Hepatocyte (in vitro differentiated cells): ENCODE data around the gene SLC6A11. TPM values are rescaled to one million over a fixed set of nuclear protein-coding genes. Genes with fewer than 3 reads are reported as not detected.
A peak's percentile ranks its signal among the peaks of the same experiment; 100 is the strongest.

Experiments
- DNase-seq: peaks from one replicate; pipeline ENCODE4 v3.0.0-alpha.2; 2016; ENCODE audit warnings: low spot score
- H2AFZ ChIP-seq: fragments of 200-600 bp; sonication (generic); 2 replicates; pipeline ENCODE4 v1.6.0; 2016; ENCODE audit warnings: antibody characterized with exemption, mild to moderate bottlenecking
- H3K27ac ChIP-seq: fragments of 200-600 bp; sonication (generic); 2 replicates; pipeline ENCODE4 v1.5.1; 2016; ENCODE audit warnings: mild to moderate bottlenecking
- H3K27me3 ChIP-seq: fragments of 200-600 bp; sonication (generic); 2 replicates; pipeline ENCODE4 v1.6.1; 2016
- H3K36me3 ChIP-seq: fragments of 200-600 bp; sonication (generic); replicated peaks from 2 replicates; pipeline ENCODE4 v1.5.1; 2016; ENCODE audit warnings: low read depth; ENCODE audit not compliant: insufficient read depth
- H3K4me1 ChIP-seq: fragments of 200-600 bp; sonication (generic); 2 replicates; pipeline ENCODE4 v1.5.1; 2016; ENCODE audit warnings: mild to moderate bottlenecking, moderate library complexity; ENCODE audit not compliant: insufficient read depth
- H3K4me2 ChIP-seq: fragments of 200-600 bp; sonication (generic); 2 replicates; pipeline ENCODE4 v1.6.0; 2016
- H3K4me3 ChIP-seq: fragments of 200-600 bp; sonication (generic); 2 replicates; pipeline ENCODE4 v1.5.1; 2016; ENCODE audit warnings: mild to moderate bottlenecking
- H3K79me2 ChIP-seq: fragments of 200-600 bp; sonication (generic); 2 replicates; pipeline ENCODE4 v1.6.0; 2017; ENCODE audit warnings: mild to moderate bottlenecking
- H3K9me2 ChIP-seq: fragments of 200-600 bp; sonication (generic); replicated peaks from 2 replicates; pipeline ENCODE4 v1.6.0; 2017; ENCODE audit warnings: mild to moderate bottlenecking; ENCODE audit not compliant: insufficient read depth
- H3K9me3 ChIP-seq: fragments of 200-600 bp; sonication (generic); 2 replicates; pipeline ENCODE4 v1.5.1; 2016; ENCODE audit warnings: low read depth, mild to moderate bottlenecking
- H4K20me1 ChIP-seq: fragments of 200-600 bp; sonication (generic); 2 replicates; pipeline ENCODE4 v1.6.0; 2016; ENCODE audit warnings: mild to moderate bottlenecking; ENCODE audit not compliant: insufficient read depth, poor library complexity, severe bottlenecking
- EZH2 ChIP-seq: fragments of 200-600 bp; sonication (generic); IDR thresholded peaks from 2 replicates; pipeline ENCODE4 v1.6.1; 2016; ENCODE audit warnings: antibody characterized with exemption, mild to moderate bottlenecking, borderline replicate concordance
- EZH2phosphoT487 ChIP-seq: fragments of 200-600 bp; sonication (generic); IDR thresholded peaks from one replicate; pipeline ENCODE4 v1.6.1; 2018; ENCODE audit warnings: antibody characterized with exemption, mild to moderate bottlenecking, low read depth, moderate library complexity; ENCODE audit not compliant: unreplicated experiment, severe bottlenecking
- WGBS: methylation state at CpG from one replicate; pipeline ENCODE4 v1.1.6; 2016; ENCODE audit warnings: low lambda C conversion rate; ENCODE audit errors: missing lambda C conversion rate; 5-methylcytosine and 5-hydroxymethylcytosine counted together
- polyA plus RNA-seq: library from polyadenylated mRNA; unstranded; fragments of >200 nt; fragmentation: Nextera tagmentation; extraction: Ambion mirVana; gene quantifications from 2 replicates; pipeline ENCODE4 v1.2.1, GENCODE V29; 2016
- total RNA-seq: library from RNA; depleted of rRNA; stranded (reverse); fragments of >200 nt; gene quantifications from 2 replicates; pipeline ENCODE4 v1.2.3, GENCODE V29; 2014
- TF ChIP-seq, protein P1 (sequence below): fragments of 200-600 bp; sonication (generic); IDR thresholded peaks from 2 replicates; pipeline ENCODE4 v1.5.1; 2016; ENCODE audit warnings: antibody characterized with exemption, mild to moderate bottlenecking; ENCODE audit not compliant: poor library complexity

SLC6A11 gene
- total and polyA plus RNA-seq, 2 experiments from 2014 or later, result 1.5 to 1.7 TPM

DNA sequence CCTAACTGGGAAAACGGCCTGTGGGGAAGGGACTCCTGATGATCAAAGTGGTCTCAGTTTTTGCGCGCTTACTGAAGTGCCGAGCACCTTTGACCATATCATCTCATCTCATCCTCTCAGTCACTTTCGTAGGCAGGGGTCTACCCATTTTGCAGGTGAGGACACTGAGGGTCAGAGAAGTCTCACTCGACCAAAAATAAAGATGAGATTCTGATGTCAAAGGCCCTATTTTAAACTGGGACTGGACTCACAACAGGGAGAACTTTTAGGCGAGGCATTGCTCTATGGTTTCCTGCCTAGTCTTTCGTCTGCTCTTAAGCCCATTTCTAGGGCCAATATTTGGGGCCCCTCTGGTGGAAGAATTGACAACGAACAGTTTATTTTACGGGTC is 830 bp downstream of the SLC6A11 start:
- Histone ChIP-seq H3K4me3 (no peak overlapping the region), H3K9me3 (no peaks in the 10 kb centered on the region), H3K9me2 (no peaks in the 10 kb centered on the region), H3K4me2 (peak overlapping the region; percentile 80), H3K27ac (no peak overlapping the region), H2AFZ (no peak overlapping the region), H3K36me3 (no peaks in the 10 kb centered on the region), H4K20me1 (no peaks in the 10 kb centered on the region), H3K27me3 (peaks cover 53% of the 10 kb centered on the region), H3K4me1 (no peaks in the 10 kb centered on the region), H3K79me2 (no peaks in the 10 kb centered on the region)
- TF ChIP-seq, protein P1, sequence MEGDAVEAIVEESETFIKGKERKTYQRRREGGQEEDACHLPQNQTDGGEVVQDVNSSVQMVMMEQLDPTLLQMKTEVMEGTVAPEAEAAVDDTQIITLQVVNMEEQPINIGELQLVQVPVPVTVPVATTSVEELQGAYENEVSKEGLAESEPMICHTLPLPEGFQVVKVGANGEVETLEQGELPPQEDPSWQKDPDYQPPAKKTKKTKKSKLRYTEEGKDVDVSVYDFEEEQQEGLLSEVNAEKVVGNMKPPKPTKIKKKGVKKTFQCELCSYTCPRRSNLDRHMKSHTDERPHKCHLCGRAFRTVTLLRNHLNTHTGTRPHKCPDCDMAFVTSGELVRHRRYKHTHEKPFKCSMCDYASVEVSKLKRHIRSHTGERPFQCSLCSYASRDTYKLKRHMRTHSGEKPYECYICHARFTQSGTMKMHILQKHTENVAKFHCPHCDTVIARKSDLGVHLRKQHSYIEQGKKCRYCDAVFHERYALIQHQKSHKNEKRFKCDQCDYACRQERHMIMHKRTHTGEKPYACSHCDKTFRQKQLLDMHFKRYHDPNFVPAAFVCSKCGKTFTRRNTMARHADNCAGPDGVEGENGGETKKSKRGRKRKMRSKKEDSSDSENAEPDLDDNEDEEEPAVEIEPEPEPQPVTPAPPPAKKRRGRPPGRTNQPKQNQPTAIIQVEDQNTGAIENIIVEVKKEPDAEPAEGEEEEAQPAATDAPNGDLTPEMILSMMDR, result no peak
- WGBS, result 86% methylated on average over 10 of the region's 10 CpGs
- DNase-seq, result no peak

DNA sequence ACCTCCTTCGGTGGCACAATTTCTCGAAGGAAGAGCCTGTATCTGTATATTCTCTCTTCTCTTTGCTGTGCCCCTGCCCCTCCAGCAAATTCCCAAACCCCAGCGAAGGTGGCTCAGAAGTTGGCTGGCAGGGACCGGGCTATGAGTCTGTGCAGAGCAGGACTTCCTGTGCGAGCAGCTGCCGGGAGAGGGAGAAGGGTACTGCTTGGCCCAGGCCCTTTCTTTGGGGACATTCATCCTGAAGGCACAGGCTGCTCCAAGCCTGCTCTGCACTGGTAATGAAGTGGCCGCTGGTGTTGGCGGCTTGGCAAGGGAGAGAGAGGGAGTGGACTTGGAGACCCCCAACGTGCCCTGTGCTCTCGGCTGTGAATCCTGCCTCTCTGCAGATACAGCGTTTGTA is 1.5 kb downstream of the SLC6A11 start:
- H3K4me2 ChIP-seq, result no peak overlapping the region
- H3K36me3 ChIP-seq, result no peaks in the 10 kb centered on the region
- H3K9me2 ChIP-seq, result no peaks in the 10 kb centered on the region
- no peaks in the 10 kb centered on the region for H3K9me3 ChIP-seq
- no peaks in the 10 kb centered on the region for H4K20me1 ChIP-seq
- H3K27ac ChIP-seq, result no peak overlapping the region
- H3K4me1 ChIP-seq, result no peaks in the 10 kb centered on the region
- H3K27me3 ChIP-seq, result peaks cover 53% of the 10 kb centered on the region
- TF ChIP-seq EZH2, result no peak
- no peak for TF ChIP-seq EZH2phosphoT487
- TF ChIP-seq, protein P1, result no peak
- no peaks in the 10 kb centered on the region for H3K79me2 ChIP-seq
- no peak overlapping the region for H2AFZ ChIP-seq
- WGBS, result 66% methylated on average over 11 of the region's 11 CpGs
- no peak overlapping the region for H3K4me3 ChIP-seq
- no peak for DNase-seq

GRCh38 chr3:10822055-10822454 is 6.0 kb downstream of the SLC6A11 start:
- H3K27me3 ChIP-seq, result peaks cover 26% of the 10 kb centered on the region
- H3K27ac ChIP-seq, result no peak overlapping the region
- H3K4me2 ChIP-seq, result no peak overlapping the region
- H3K79me2 ChIP-seq, result no peaks in the 10 kb centered on the region
- H3K4me3 ChIP-seq, result no peak overlapping the region
- H3K9me3 ChIP-seq, result no peaks in the 10 kb centered on the region
- no peaks in the 10 kb centered on the region for H3K36me3 ChIP-seq
- H2AFZ ChIP-seq, result no peak overlapping the region
- WGBS, result 87% methylated on average over 5 of the region's 5 CpGs
- H3K4me1 ChIP-seq, result no peaks in the 10 kb centered on the region
- TF ChIP-seq, protein P1, result no peak
- no peak for TF ChIP-seq EZH2
- no peak for TF ChIP-seq EZH2phosphoT487
- no peaks in the 10 kb centered on the region for H3K9me2 ChIP-seq
- DNase-seq, result no peak
- H4K20me1 ChIP-seq, result no peaks in the 10 kb centered on the region
